HFF-Myc (cell line): ENCODE data around the gene MPST.
"Not testable (repeated sequence)": the region's sequence is repeated elsewhere in the genome, so short reads cannot be mapped to it uniquely, and the experiment has no call there.

Experiments used
- DNase-seq: peaks from one replicate; pipeline ENCODE4 v3.0.0-alpha.2; 2011; ENCODE audit warnings: low read depth; ENCODE audit errors: extremely low read depth
- H3K4me3 ChIP-seq: replicated peaks from 2 replicates; pipeline ENCODE4 v1.5.1; 2011; ENCODE audit warnings: low read depth, mild to moderate bottlenecking, control low read depth, low read length
- TF ChIP-seq, protein P1 (sequence below): IDR thresholded peaks from 2 replicates; pipeline ENCODE4 v1.5.1; 2012; ENCODE audit warnings: mild to moderate bottlenecking, low read depth, low read length, control low read depth; ENCODE audit errors: missing control alignments

The MPST gene

DNA sequence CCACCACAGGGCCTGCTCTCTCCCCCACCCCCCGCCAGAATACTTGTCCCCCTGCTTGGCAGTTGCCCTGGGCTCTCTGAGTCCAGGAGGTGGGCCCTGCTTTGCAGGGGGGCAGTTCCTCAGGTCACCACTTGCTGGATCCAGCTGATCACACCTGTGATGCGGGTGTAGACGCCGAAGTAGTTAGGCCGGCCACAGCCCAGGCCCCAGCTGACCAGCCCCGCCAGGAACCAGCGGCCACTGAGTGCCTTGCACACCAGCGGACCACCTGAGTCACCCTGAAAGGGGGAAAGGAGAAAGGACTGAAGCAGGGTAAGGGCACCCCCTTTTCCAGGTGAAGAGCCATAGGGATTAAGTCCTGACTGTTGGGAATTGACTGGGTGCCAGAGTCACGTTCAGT is 46.4 kb downstream of the MPST start:
- TF ChIP-seq, protein P1, sequence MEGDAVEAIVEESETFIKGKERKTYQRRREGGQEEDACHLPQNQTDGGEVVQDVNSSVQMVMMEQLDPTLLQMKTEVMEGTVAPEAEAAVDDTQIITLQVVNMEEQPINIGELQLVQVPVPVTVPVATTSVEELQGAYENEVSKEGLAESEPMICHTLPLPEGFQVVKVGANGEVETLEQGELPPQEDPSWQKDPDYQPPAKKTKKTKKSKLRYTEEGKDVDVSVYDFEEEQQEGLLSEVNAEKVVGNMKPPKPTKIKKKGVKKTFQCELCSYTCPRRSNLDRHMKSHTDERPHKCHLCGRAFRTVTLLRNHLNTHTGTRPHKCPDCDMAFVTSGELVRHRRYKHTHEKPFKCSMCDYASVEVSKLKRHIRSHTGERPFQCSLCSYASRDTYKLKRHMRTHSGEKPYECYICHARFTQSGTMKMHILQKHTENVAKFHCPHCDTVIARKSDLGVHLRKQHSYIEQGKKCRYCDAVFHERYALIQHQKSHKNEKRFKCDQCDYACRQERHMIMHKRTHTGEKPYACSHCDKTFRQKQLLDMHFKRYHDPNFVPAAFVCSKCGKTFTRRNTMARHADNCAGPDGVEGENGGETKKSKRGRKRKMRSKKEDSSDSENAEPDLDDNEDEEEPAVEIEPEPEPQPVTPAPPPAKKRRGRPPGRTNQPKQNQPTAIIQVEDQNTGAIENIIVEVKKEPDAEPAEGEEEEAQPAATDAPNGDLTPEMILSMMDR: no peak
- no peak overlapping the region for H3K4me3 ChIP-seq
- no peak for DNase-seq

DNA sequence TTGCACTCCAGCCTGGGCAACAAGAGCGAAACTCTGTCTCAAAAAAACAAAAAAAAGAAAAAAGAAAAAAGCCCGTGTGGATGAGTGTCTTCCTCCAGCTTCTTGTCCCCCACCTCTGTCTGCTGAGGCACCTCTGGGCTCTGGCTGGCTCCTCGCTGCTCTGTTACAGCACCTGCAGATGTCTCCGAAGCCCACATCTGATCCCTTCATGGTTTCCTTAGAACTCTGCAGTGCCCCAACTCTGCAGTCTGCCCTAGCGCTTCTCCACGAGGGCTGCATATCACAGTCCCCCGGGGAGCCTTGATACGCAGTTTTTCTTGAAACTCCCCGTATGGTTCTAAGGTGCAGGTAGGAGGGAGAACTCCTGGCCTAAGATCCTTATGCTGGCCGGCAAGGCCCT is 47.9 kb downstream of the MPST start:
- TF ChIP-seq, protein P1: no peak
- no peak for DNase-seq
- H3K4me3 ChIP-seq: no peak overlapping the region

DNA sequence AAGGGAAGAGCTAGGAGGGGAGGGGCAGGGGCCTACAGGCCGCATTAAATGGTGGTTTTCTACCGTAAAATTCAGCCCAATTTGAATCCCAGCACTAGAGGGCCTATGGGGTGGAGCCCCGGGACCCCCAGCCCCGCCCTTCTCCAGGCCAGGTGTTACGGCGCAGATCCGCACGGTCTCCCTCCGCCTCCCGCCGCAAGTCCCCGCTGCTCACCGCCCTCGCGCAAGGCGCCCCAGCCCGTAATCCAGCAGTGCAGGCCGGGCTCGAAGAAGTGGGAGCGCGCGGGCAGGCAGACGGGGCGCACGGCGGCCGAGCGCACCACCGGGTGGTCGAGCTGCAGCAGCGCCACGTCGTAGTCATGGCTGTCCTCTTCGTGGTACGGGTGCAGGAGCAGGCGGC is 49.3 kb downstream of the MPST start:
- no peak for DNase-seq
- H3K4me3 ChIP-seq: no peak overlapping the region
- TF ChIP-seq, protein P1: no peak

DNA sequence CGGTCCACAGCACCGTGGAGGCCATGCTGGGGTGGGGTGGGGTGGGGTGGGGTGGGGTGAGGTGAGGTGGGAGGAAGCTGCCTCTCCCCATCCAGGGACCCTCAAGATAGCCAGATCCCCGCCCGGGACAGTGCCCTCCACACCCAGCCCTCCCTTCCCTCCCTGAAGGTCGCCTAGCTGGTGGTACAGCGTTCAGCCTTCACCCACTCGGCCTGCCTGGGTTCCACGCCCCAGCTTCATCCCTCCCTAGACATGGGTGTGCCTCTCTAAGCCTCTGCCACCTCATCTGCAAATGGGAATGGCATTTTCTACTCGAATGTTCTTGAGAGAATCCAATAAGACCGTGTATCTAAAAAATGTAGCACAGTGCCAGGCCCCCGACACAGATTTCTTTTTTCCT is 49.8 kb downstream of the MPST start:
- TF ChIP-seq, protein P1: no peak
- DNase-seq: no peak
- no peak overlapping the region for H3K4me3 ChIP-seq

DNA sequence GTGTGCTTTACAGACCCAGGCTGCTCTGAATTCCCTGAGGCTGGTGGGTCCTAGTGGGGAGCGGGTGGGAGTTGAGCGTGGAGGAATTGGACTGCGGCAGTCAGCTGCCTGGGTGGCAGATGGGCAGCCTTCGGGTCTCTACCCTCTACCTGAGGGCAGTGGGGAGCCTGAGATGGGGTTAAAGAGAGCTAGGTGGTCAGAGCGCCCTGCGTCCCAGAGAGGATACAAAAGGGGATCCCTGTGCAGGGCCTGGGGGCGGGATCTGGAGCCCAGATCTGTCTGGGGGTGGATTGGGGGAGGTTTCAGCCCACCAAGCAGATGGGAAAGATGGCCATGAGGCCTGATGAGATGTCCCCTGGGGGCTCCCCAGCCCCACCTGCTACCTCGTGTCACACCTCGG is 50.2 kb downstream of the MPST start:
- TF ChIP-seq, protein P1: no peak
- no peak overlapping the region for H3K4me3 ChIP-seq
- no peak for DNase-seq

DNA sequence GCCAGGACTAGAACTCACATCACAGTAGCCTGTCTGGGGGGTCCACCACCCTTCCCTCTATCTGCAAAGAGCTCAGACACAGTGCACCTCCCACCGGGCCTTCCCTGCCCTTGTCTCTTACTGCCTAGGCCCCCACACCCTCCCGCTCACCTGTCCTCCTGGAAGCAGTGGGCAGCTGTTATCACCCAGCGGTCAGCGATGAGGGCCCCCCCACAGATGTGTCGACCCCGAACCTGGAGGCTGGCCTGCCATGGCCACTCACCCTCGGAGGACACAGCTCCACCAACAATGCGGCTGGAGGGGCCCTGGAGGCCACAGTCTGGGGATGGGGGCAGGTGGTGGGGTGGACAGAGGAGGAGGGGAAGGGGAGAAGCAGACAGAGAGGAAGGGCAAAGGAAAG is 50.8 kb downstream of the MPST start:
- no peak for DNase-seq
- H3K4me3 ChIP-seq: no peak overlapping the region
- TF ChIP-seq, protein P1: no peak

DNA sequence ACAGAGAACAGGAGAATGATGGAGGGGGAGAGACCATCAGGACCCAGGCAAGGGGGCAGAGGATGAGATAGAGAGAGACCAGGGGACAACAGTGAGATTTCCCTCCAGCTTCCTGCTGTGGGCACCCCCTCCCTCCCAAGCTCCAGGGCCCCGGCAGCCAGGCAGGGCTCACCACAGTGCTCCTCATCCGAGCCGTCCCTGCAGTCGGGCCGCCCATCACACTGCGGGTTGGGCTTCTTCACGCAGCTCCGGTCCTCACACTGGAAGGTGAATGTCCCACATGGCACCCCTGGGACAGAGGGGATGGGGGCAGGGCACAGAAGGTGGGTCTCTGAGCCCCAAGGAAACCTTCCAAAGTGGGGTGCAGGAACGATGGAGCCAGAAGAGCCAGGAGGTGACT is 51.2 kb downstream of the MPST start:
- DNase-seq: no peak
- no peak overlapping the region for H3K4me3 ChIP-seq
- TF ChIP-seq, protein P1: no peak

DNA sequence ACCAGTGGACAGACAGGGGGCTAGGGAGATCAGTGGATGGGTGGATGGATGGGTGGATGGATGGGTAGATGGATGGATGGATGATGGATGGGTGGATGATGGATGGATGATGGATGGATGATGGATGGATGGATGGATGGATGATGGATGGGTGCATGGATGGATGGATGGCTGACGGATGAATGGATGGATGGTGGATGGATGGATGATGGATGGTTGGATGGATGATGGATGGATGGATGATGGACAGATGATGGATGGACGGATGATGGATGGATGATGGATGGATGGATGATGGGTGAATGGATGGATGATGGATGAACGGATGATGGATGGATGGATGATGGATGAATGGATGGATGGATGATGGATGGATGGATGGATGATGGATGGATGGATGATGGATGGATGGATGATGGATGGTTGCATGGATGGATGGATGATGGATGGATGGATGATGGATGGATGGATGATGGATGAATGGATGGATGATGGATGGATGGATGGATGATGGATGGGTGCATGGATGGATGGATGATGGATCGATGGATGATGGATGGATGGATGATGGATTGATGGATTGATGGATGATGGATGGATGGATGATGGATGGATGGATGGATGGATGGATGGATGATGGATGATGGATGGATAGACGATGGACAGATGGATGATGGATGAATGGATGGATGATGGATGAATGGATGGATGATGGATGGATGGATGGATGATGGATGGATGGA is 52.5 kb downstream of the MPST start:
- not testable (repeated sequence) for DNase-seq, H3K4me3 ChIP-seq
